Nucleus accumbens (tissue), 56 donors: ENCODE measurements around the gene TRIM46.
"Not testable (repeated sequence)": the region's sequence is repeated elsewhere in the genome, so short reads cannot be mapped to it uniquely, and the experiment has no call there.

Experiments
- DNase-seq, 56 donors: peaks; one replicate each; lab custom pipeline; 2025; lab: John Stamatoyannopoulos, UW

TRIM46 gene

GRCh38 chr1:155184351-155184811 is 10.7 kb downstream of the TRIM46 start:
- DNase-seq: no peak

- DNase-seq: no peak
Measured at GRCh38 chr1:155184835-155185782, 11.5 kb downstream of the TRIM46 start.

GRCh38 chr1:155185783-155186066 is 12.1 kb downstream of the TRIM46 start:
- no peak for DNase-seq

GRCh38 chr1:155186067-155186793 is 12.6 kb downstream of the TRIM46 start:
- no peak for DNase-seq

GRCh38 chr1:155186794-155187455 is 13.3 kb downstream of the TRIM46 start:
- DNase-seq: no peak

GRCh38 chr1:155187456-155187891 is 13.8 kb downstream of the TRIM46 start:
- no peak for DNase-seq

- DNase-seq: no peak
Measured at GRCh38 chr1:155188268-155188667, 14.6 kb downstream of the TRIM46 start.

GRCh38 chr1:155189926-155190325 is 16.3 kb downstream of the TRIM46 start:
- DNase-seq: not testable (repeated sequence)

- DNase-seq: no peak
Measured at GRCh38 chr1:155191904-155192303, 18.3 kb downstream of the TRIM46 start.

- DNase-seq: peak in 3 of 56 donors; percentile 17 to 55 (median 42)
Measured at GRCh38 chr1:155192346-155193274, 19.0 kb downstream of the TRIM46 start.

GRCh38 chr1:155193275-155193990 is 19.8 kb downstream of the TRIM46 start:
- DNase-seq: peak in 49 of 56 donors; percentile 21 to 84 (median 57)

- not testable (repeated sequence) for DNase-seq
Measured at GRCh38 chr1:155193991-155194240, 20.3 kb downstream of the TRIM46 start.

- peak in 1 of 56 donors; percentile 38 for DNase-seq
Measured at GRCh38 chr1:155195201-155196102, 21.8 kb downstream of the TRIM46 start.

- peak in 46 of 56 donors; percentile 15 to 89 (median 50) for DNase-seq
Measured at GRCh38 chr1:155196103-155196892, 22.6 kb downstream of the TRIM46 start.

GRCh38 chr1:155196893-155197638 is 23.4 kb downstream of the TRIM46 start:
- DNase-seq: peak in 15 of 56 donors; percentile 22 to 55 (median 39)

GRCh38 chr1:155197901-155198546 is 24.4 kb downstream of the TRIM46 start:
- no peak for DNase-seq
